GM21723 (cell line): ENCODE data around the gene NCF4.

ENCODE experiments used
- ATAC-seq: cut with Tn5 transposase; IDR thresholded peaks from one replicate; pipeline ENCODE4 v1.9.1; 2021; ENCODE audit warnings: mild to moderate bottlenecking, moderate library complexity; ENCODE audit not compliant: unreplicated experiment

NCF4 gene

DNA sequence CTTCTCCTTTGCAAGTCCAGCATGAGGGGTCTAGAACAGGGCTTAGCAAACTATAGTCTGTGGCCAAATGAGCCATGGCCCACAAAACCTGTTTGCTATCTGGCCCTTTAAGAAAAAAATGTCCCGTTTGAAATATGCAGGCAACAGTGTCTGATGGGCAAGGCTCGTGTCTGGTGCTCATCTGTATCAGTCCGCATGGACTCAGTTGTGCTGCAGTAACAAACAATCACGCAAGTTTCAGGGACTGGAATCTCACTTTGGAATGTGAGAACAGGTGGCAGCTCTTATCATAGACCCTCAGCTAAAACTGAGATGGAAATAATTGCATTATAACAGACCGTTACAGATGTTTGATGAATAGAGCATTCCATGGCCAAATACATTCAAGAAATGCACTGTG, 24.9 kb upstream of the NCF4 start:
- ATAC-seq: no peak

DNA sequence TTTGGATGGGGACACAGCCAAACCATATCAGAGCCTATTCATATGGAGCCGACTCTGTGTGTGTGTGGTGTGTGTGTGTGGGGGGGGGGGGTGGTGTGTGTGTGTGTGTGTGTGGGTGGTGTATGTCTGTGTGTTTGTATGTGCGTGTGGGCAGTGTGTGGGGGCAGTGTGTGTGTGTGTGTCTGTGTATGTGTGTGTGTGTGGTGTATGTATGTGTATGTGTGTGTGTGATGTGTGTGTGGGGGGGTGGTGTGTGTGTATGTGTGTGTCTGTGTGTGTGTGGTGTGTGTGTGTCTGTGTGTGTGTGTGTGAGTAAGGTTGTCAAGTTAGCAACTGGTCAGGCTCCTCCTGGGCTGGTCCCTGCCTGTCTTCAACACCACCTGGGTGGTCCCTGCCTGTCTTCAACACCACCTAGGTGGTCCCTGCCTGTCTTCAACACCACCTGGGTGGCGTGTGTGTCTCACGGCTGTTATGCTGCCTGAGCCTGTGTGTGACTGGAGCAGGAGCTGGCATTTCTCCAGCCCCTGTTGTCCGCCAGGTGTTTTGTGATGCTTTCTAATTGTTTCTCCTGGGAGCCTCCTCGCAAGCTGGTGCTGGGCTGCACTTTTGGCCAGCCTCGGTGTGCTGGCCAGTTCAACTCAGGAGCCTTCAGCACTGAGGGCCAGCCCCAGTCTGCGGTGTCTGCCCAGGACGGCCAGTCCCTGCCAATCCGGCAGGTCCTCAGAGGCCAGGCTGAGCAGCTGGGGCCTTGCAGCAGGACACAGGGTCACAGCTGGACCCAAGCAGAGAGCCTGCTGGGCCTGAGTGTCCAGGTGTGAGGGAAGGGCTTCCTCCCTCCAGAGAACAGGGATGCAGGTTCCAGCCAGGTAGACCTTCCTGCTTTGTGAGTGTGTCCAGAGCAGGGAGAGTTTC, 22.4 kb upstream of the NCF4 start:
- ATAC-seq: no peak

DNA sequence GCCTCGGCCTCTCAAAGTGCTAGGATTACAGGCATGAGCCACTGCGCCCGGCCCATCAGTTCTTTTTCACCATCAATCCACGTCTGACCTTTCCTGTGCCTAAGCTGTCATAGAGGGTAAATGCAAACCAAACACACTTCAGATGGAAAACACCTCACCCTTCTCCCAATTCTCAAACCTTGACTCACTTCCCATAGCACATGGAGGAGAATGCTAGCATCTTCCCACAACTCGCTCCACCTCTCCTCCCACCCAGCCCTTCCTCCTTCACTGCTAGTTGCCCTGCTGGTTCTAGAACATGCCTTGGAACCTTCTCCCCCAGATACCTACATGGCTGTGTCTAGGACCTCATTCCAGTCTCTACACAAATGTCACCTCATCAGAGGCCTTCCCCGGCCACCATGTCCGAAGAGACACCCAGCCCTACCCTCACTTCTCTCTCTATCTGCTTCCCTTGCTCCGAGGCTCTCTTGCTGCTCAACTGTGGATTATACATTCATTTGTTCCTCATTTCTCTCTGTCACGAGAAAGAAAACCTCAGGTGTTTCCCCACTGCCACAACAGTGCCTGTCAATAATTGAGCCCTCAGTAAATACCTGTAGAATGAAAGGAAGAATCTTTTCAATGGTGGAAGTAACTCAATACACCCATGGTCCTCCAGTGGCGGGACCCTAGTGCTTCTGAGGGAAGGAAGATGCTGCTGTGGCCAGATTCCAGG, 21.3 kb upstream of the NCF4 start:
- no peak for ATAC-seq

DNA sequence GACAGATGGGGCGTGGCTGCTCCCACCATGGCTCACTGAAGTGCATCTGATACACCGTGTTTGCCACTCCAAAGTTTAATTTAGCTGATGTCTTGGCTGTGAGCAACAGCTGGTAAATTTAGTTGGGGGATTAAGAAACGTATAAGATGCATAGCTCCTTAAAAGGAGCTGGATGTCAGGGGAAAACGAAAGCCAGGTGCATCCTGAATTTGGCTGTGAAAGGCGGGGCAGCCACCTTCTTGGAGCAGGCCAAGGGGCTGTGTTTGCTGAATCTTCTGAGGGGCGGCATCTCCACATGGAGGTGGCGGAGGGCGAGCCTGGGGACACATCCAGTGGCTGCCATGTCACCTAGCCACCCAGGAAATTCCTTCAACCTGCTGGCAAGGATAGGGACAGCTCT, 20.7 kb upstream of the NCF4 start:
- no peak for ATAC-seq

DNA sequence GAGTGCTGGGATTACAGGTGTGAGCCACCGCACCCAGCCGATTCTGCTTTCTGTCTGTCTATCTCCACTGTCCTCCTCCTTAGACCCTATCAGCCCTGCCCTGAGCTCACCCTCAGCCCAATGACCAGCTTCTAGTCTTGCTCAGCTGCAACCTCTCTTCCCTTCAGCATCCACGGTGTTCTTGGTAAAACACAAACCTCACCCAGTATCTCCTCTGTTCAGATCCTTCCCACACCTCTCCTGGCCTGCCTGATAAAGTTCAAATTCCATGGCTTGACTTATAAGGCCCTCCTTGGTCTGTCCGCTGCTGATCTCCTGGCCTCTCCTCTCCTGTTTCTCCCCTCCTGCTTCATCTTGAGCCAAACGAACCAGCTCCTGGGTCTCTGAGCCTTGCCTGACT, 14.5 kb upstream of the NCF4 start:
- ATAC-seq: no peak

DNA sequence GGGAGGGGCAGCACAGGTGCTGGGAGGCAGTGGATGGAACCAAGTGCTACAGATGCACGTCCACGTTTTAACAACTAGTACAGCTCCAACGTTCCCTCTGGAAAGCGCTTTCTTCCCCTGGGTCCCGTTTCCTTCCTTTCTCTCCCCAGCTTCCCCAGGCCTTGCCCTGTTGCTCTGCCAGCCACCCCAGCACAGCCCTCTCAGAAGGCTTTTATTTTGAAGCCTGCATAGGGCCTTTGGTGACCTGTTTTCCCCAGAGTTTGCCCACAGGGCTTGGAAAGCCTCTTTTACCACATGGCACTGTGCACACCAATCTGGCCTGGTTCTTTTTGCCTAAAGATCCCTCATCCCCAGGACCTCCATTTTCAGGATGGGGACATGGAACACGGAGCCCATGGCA, 13.9 kb upstream of the NCF4 start:
- no peak for ATAC-seq

DNA sequence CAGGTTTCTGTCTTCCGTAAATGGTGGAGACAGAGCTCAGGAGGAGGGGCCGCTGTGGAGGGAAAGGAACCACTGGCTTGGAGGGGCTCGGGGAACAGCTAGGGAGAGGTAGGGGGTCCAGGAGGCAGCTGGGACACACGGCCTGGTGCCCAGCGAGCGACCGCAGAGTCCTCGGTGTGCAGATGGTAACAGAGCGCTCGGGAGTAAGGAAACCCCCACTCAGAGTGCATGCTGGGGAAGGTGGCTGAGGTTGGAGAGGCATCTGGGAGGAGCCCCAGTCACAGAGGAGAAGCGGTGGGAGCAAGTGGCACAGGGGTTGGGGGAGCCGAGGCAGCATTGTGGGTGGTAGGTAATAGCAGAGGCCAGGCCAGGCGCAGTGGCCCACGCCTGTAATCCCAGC, 10.8 kb upstream of the NCF4 start:
- no peak for ATAC-seq

DNA sequence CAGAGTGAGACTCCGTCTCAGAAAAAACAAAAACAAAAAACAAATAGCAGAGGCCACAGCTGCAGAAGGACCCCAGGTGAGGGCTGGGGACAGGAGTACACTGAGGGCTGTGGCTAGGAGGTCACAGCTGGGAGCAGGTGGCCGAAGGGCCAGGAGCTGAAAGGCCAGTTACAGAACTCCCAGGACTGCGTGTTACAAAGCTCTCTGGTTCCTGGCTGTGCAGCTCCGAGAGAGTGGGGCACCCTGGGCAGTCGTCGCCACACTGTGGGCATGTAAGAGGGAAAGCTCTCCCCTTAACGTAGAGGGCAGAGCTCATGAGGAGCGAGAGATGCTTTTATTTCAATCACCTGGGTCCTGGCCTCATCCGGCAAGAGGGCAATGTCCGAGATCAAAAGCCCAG, 10.1 kb upstream of the NCF4 start:
- ATAC-seq: no peak

DNA sequence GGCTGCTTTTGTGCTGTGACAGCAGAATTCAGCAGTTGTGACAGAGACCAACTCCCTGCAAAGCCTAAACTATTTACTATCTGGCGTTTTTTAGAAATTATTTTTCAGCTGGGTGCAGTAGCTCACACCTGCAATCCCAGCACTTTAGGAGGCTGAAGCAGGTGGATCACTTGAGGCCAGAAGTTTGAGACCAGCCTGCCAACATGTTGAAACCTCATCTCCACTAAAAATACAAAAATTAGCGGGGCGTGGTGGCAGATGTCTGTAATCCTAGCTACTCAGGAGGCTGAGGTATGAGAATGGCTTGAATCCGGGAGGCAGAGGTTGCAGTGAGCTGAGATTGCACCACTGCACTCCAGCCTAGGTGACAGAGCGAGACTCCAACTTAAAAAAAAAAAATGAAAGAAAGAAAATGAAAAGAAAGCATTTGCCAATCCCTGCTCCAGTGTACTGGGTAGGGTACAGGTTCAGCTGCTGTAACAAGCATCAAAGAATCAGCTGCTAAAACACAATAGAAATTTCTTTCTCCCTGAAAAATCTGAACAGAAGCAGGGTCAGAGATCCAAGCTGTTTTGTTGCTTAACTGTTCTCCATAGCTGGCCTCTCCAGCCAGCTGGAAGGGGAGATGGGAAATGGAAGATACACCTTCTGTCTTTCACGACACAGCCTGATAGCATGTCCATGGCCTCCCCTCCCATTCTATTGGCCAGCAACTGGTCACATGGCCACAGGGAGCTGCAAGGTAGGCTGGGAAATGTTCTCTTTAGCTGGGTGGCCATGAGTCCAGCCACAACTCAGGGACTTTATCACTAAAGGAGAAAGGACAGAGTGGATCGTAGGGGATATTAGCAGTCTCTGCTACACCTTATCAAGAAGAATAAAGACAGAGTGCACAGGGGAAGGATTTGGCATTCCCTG, 8.5 kb upstream of the NCF4 start:
- no peak for ATAC-seq

DNA sequence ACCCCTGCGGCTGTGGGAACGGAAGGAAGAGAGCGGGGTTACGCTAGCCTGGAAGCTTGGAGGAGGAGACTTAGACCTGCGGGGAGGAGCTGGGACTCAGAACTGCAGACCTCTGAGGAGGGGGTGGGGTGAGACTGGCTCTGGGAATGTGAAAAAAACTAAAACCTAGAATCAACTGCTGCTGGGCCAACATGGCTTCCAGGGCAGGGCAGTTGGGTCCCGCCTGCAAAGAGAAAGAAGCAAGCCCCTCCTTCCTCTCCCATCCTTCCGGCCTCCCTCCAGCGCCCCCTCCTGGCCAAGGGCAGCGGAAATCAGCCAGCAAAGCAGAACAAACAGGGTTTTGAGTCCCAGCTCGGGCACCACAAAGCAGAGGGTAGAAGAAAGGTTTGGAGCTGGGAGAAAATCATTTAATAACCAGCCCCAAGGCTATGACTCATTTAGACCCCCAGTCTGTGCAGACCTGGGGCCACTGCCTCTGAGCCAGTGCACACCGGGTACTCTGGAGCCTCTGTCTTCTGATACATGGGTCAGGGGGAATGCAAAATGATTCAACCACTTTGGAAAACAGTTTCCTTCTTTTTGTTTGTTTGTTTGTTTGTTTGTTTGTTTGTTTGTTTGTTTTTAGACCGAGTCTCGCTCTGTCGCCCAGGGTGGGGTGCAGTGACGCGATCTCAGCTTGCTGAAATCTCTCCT, 7.3 kb upstream of the NCF4 start:
- ATAC-seq: no peak

DNA sequence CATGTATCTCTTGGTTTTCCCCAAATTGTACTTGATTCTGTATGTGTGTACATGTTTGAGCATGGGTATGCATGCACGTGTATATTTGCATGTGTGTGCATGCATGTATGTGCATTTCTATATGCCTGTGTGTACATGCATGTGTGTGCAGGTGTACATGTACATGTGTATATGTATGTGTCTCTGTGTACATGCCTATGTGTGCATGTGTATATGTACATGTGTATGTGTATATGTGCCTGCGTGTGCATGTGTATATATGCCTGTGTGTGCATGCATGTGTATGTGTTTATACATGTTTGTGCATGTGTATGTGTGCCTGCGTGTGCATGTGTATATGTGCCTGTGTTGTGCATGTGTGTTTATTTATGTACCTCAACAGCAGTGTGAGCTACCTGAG, 5.3 kb upstream of the NCF4 start:
- ATAC-seq: no peak

DNA sequence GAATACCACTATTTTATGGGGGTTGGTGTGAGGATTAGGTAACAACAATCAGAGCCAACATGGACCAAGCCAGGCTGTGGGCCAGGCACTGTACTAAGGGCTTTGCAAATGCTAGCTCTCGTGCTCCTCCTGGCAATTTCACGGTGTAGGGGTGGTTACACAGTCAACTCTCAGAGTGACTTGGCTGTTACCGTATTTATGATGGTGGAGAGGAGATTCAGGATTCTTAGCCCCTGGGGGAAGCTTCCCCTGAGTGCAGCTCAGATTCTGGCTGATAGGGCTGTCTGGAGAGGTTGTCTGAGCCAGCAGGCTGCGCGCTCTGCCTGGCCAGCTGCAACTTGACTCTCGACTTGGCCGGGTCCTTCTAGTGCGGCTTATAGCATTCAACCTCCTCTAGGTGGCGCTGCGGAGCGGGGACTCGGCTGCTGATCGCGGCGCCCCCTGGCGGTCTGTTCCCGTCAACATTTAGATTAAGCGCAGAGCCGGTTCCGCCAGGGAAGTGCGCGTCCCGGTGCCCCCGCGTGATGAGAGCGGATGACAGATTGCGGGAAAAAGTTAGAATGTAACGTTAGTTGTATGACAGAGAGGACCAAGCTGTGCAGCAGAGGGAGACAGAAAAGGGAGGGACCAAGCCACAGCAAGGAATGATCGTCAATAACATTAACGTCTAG, 4.5 kb upstream of the NCF4 start:
- ATAC-seq: peak; percentile 25

DNA sequence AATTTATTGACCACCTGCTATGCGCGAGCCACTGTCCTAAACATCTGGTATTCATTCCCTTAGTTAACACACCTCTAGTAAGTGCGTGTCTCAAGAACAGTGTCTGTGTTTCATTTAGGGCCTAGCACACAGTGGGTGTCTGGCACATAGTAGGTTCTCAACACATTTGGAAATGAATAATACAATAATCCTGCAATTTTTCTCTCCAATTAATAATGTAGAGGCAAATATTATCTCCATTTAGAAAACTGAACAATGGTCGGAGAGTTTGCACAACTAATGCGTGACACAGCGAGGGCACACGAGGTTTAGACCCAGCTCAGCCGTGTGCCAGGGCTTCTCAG, 4.0 kb upstream of the NCF4 start:
- ATAC-seq: no peak

DNA sequence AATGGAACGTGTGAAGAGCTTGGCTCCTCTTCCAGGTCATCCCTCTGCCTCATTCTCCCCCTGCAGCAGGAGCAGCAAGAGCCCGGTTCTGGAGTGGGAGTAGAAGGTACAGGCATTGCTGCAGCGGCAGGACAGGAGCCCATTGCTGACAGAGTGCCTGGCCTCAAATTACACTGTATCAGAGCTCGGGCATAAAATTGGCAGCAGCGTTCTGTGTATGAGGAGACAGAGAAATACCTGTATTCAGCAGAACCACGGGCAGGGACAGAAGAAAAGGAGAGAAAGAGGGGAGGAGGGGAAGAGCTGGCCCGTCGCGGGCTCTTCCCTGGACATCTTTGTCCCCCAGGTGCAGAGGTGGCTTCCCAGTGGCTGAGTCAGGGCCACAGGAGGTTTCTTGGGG, 2.6 kb upstream of the NCF4 start:
- no peak for ATAC-seq

DNA sequence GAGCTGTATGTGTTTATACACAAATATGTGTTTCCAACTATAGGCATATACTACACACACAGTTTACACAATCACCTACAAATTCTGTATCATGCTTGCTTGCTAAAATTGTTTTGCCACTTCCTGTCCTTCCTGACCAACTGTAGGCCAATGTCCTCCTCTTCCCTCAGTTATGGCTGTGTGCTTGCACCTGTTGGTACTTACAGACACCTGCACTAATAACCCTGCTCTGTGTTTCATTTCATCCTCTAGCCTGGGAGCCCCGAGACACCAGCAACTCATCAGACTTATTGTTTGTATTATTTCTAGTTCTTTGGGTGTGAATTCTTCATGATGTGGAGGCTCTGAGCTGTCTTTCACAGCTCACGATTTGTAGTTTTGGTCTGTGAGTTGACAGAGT, 1.8 kb upstream of the NCF4 start:
- ATAC-seq: no peak

DNA sequence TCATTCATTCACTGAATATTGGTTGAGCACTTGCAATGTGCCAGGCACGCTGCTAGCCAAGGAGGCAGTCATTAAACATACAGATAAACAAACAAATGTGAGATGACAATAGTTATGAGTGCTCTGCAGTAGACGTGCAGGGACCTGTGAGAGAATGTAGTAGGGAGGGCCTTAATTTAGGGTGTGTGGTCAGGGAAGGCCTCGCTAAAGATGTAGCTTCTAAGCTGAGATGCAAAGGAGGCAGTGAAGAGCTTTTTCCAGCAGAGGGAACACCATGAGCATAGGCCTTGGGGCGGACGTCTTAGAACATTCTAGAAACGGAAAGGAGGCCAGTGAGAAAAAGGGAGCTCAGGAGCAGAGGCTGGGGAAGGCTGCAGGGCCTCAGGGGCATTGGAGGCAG, 789 bp upstream of the NCF4 start:
- ATAC-seq: no peak

DNA sequence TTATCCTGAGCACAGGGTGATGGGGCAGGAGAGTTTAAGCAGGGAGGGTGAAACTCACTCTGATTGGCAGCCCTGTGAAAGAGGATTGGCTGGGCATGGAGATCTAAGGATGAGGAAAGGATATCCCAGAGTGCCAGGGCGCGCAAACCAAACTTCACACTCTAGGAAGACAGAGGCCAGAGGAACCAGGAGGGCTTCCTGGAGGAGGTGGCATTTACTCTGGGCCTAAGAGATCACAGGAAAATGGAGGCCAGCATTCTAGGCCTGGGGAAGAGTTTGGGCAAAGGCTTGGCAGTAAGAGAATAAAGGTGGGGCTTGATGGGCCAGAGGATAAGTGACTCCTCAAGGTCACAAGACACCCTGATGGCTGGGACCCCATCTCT, 377 bp upstream of the NCF4 start:
- ATAC-seq: no peak

DNA sequence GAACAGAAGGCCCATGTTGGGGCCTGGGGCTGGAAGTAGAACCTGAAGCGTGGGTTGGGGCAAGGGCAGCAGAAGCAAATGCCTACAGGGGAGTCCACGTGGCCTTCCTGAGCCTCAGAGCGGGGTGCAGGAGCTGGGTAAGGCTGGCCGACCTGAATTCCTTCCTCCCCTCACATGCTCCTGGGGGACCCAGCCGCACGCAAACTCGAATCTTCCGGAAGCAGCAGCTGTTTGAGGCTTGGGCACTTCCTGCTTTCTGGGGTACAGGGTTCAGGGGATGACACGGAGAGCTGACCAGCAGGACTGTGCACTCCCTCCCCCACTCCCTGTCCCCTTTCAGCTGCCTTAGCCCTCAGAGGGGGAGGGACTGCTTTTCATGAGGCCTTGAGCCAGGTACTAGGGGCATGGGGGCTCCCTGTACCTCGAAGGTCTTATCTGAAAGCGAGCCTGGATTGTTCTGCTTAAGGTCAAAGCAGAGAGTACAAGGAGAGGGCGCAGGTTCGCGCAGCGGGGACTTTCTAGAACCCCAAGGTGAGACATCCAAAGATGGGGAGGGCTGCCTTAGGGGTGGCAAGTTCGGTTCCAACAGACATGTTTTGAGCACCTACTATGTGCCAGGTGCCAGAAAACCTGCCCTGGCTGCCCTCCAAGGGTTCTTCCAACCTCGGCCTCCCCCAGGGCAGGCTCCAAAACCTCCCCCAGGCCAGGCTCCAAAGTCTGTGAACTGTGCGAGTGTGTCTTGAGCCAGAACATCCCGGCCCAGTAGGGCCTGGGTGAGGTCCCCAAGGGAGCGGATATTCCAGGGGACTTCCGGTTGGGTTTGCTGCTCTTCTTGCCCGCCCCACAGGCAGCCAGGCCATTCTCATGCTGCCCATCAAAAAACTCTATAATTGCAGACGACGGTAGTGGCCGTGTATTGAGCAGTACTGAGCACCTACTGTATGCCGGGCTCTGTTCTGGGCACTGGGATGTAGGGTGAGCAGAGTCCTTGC, 1.7 kb downstream of the NCF4 start:
- no peak for ATAC-seq

DNA sequence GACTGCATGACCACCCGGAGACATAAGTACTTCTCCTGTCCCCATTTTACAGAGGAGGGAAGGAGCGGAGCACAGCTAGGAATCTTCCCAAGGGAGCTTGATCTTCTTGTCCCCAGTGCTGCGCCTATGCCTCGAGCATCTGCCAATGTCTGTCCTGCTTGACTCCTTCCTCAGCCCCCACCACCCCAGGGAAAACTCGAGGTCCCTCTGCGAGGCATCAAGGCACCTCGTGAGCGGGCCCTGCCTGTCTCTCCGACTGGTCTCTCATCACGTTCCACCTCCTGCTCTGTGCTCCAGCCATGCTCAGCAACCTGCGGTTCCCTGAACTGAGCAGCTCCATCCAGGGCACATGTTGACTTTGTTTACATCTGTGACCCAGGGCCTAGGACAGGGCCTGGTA, 2.5 kb downstream of the NCF4 start:
- no peak for ATAC-seq
